Ureter (tissue), 1 donor: Measurements from ENCODE around the gene CBX3. TPM values are rescaled to one million over a fixed set of nuclear protein-coding genes. Genes with fewer than 3 reads are reported as not detected.
"Not testable (repeated sequence)": the region's sequence is repeated elsewhere in the genome, so short reads cannot be mapped to it uniquely, and the experiment has no call there.

Experiments used
- DNase-seq: peaks from one replicate; pipeline ENCODE4 v3.0.0-alpha.2; 2020; ENCODE audit warnings: low spot score
- total RNA-seq: library from RNA; stranded (reverse); gene quantifications from one replicate; pipeline ENCODE4 v1.2.4, GENCODE V29; 2023
- donor health status: DM: yes; HTN: yes; CAD: no.

Gene CBX3
- total RNA-seq = 87.0 TPM

- DNase-seq = peak; percentile 93
These were observed at the start of gene CBX3 for GRCh38 chr7:26201247-26202018. Gene CBX3 (plus strand): TSS chr7:26201745. CDS start chr7:26202999, 1,254 bp downstream.

GRCh38 chr7:26151953-26152781, 49.4 kb upstream of the CBX3 start, which contains the start of gene NFE2L3:
Gene NFE2L3 (plus strand): TSS chr7:26152198. CDS start chr7:26152499, 301 bp downstream.
- peak; percentile 71 for DNase-seq

GRCh38 chr7:26152782-26153240, 48.7 kb upstream of the CBX3 start:
- DNase-seq = not testable (repeated sequence)

GRCh38 chr7:26153241-26153822, 48.2 kb upstream of the CBX3 start:
- DNase-seq = no peak

GRCh38 chr7:26153823-26154783, 47.4 kb upstream of the CBX3 start:
- DNase-seq = peak; percentile 54

GRCh38 chr7:26155531-26156375, 45.8 kb upstream of the CBX3 start:
- no peak for DNase-seq

GRCh38 chr7:26156451-26157420, 44.8 kb upstream of the CBX3 start:
- DNase-seq = no peak

- DNase-seq = no peak
These were observed 43.9 kb upstream of the CBX3 start for GRCh38 chr7:26157520-26158105.

- DNase-seq = no peak
These were observed 42.3 kb upstream of the CBX3 start for GRCh38 chr7:26159243-26159642.

GRCh38 chr7:26160896-26161295, 40.6 kb upstream of the CBX3 start:
- DNase-seq = no peak

- DNase-seq = no peak
These were observed 39.1 kb upstream of the CBX3 start for GRCh38 chr7:26162431-26162830.

GRCh38 chr7:26163804-26164203, 37.7 kb upstream of the CBX3 start:
- DNase-seq = not testable (repeated sequence)

- DNase-seq = no peak
These were observed 35.4 kb upstream of the CBX3 start for GRCh38 chr7:26165950-26166683.

GRCh38 chr7:26166684-26167266, 34.8 kb upstream of the CBX3 start:
- no peak for DNase-seq

- DNase-seq = no peak
These were observed 34.1 kb upstream of the CBX3 start for GRCh38 chr7:26167303-26167934.

GRCh38 chr7:26168458-26169023, 33.0 kb upstream of the CBX3 start:
- no peak for DNase-seq

GRCh38 chr7:26169271-26169670, 32.3 kb upstream of the CBX3 start:
- no peak for DNase-seq
